Endothelial cell of umbilical vein (primary cell): ENCODE measurements around the gene VPS52. TPM values are rescaled to one million over a fixed set of nuclear protein-coding genes. Genes with fewer than 3 reads are reported as not detected.

Experiments
- BruUV-seq: library from RNA; stranded (reverse); fragments of 400-500 nt; replicated peaks from 2 replicates; lab custom pipeline; 2021; lab: Mats Ljungman, UMichigan
- CTCF ChIA-PET: fragments of 300-600, 350-600 bp; sonication (Branson Sonifier 250); formaldehyde crosslinking; loops from one replicate; lab custom pipeline; 2021; ENCODE audit warnings: antibody characterized with exemption, inconsistent platforms; lab: Charles Lee
- POLR2A ChIA-PET: fragments of 300-600, 350-600 bp; sonication (Branson Sonifier 250); formaldehyde crosslinking; loops from one replicate; lab custom pipeline; 2021; ENCODE audit warnings: antibody characterized with exemption, inconsistent platforms; lab: Charles Lee
- DNase-seq: peaks from one replicate; pipeline ENCODE4 v3.0.0-alpha.2; 2011; ENCODE audit warnings: low read depth, low spot score
- FAIRE-seq: peaks from 2 replicates; lab custom pipeline; 2011; peaks lifted over from hg19 to GRCh38; lab: Jason Lieb, UNC
- H2AFZ ChIP-seq: 2 replicates; pipeline ENCODE4 v1.6.0; 2012; ENCODE audit warnings: low read depth, low read length, control low read depth, inconsistent platforms
- H3K27ac ChIP-seq: 2 replicates; pipeline ENCODE4 v1.5.1; 2011; ENCODE audit warnings: low read depth, mild to moderate bottlenecking, control low read depth, low read length, moderate library complexity; ENCODE audit not compliant: insufficient read depth
- H3K27me3 ChIP-seq, 2 experiments: 2 replicates each; pipeline versions ENCODE4 v1.6.0 to v1.6.1; 2011; ENCODE audit warnings: low read length in 2 of 2, mixed read lengths in 1 of 2; ENCODE audit not compliant: control insufficient read depth in 2 of 2, insufficient read depth in 2 of 2
- H3K36me3 ChIP-seq, 2 experiments: 2 replicates in 1 of 2; 3 replicates in 1 of 2; pipeline ENCODE4 v1.5.1; 2011; ENCODE audit warnings: low read length in 2 of 2, mild to moderate bottlenecking in 1 of 2, moderate library complexity in 1 of 2; ENCODE audit not compliant: control insufficient read depth in 2 of 2, insufficient read depth in 2 of 2; ENCODE audit errors: extremely low read depth in 1 of 2
- H3K4me1 ChIP-seq: 3 replicates; pipeline ENCODE4 v1.5.1; 2011; ENCODE audit warnings: mild to moderate bottlenecking, low read length; ENCODE audit not compliant: control insufficient read depth, insufficient read depth; ENCODE audit errors: extremely low read depth
- H3K4me2 ChIP-seq: 2 replicates; pipeline ENCODE4 v1.6.1; 2011; ENCODE audit warnings: low read length, control low read depth, mixed read lengths; ENCODE audit not compliant: insufficient read depth
- H3K4me3 ChIP-seq, 3 experiments: fragments of 200-600 bp in 1 of 3; sonication (generic), shearing (Covaris generic) in 1 of 3; replicated peaks in 1 of 3; 2 replicates each; pipeline ENCODE4 v1.5.1; 2011 to 2016; ENCODE audit warnings: control low read depth in 3 of 3, low read length in 3 of 3, mild to moderate bottlenecking in 2 of 3, inconsistent platforms in 1 of 3, low read depth in 1 of 3, moderate library complexity in 1 of 3; ENCODE audit not compliant: insufficient read depth in 1 of 3
- H3K79me2 ChIP-seq: 2 replicates; pipeline ENCODE4 v1.6.0; 2012; ENCODE audit warnings: low read length, inconsistent platforms; ENCODE audit not compliant: control insufficient read depth, insufficient read depth
- H3K9ac ChIP-seq: replicated peaks from 2 replicates; pipeline ENCODE3; 2011; ENCODE audit warnings: low read length, control low read depth; ENCODE audit not compliant: insufficient read depth; ENCODE audit errors: extremely low read depth
- H3K9me1 ChIP-seq: replicated peaks from 3 replicates; pipeline ENCODE4 v1.6.0; 2011; ENCODE audit warnings: mild to moderate bottlenecking, low read length; ENCODE audit not compliant: control insufficient read depth, insufficient read depth; ENCODE audit errors: extremely low read depth
- H3K9me3 ChIP-seq: replicated peaks from 2 replicates; pipeline ENCODE4 v1.5.1; 2012; ENCODE audit warnings: low read length, inconsistent platforms; ENCODE audit not compliant: control insufficient read depth, insufficient read depth
- H4K20me1 ChIP-seq: replicated peaks from 2 replicates; pipeline ENCODE3; 2011; ENCODE audit warnings: mild to moderate bottlenecking, low read length; ENCODE audit not compliant: control insufficient read depth, insufficient read depth; ENCODE audit errors: extremely low read depth
- EZH2 ChIP-seq: IDR thresholded peaks from 2 replicates; pipeline ENCODE4 v1.6.1; 2012; ENCODE audit warnings: borderline replicate concordance, low read depth, mild to moderate bottlenecking, moderate library complexity, low read length, inconsistent platforms; ENCODE audit not compliant: severe bottlenecking
- FOS ChIP-seq: IDR thresholded peaks from 2 replicates; pipeline ENCODE4 v1.6.1; 2011; ENCODE audit warnings: mild to moderate bottlenecking, low read length, moderate library complexity, borderline replicate concordance; ENCODE audit not compliant: insufficient read depth
- GATA2 ChIP-seq: IDR thresholded peaks from 2 replicates; pipeline ENCODE4 v1.7.0; 2011; ENCODE audit warnings: low read depth, mild to moderate bottlenecking, moderate library complexity, mixed read lengths, low read length; ENCODE audit not compliant: insufficient read length, insufficient read depth
- JUN ChIP-seq: IDR thresholded peaks from 2 replicates; pipeline ENCODE4 v1.6.1; 2011; ENCODE audit warnings: borderline replicate concordance, low read depth; ENCODE audit not compliant: insufficient read length, insufficient read depth
- MAX ChIP-seq: IDR thresholded peaks from 2 replicates; pipeline ENCODE4 v1.6.1; 2011; ENCODE audit not compliant: insufficient read depth, insufficient read length
- MYC ChIP-seq: IDR thresholded peaks from one replicate; pipeline ENCODE4 v1.6.1; 2011; ENCODE audit warnings: mild to moderate bottlenecking, low read depth, low read length
- POLR2A ChIP-seq: IDR thresholded peaks from 2 replicates; pipeline ENCODE4 v1.6.1; 2012; ENCODE audit warnings: low read depth, mild to moderate bottlenecking, control low read depth, low read length
- POLR2AphosphoS5 ChIP-seq: IDR thresholded peaks from 2 replicates; pipeline ENCODE4 v1.6.1; 2012; ENCODE audit warnings: low read depth, mild to moderate bottlenecking, control low read depth, low read length, moderate library complexity; ENCODE audit not compliant: insufficient read depth
- dilution Hi-C: fragments of 300-500 bp; cut with MboI; formaldehyde crosslinking; loops from one replicate; pipeline ENCODE4 v1.15.0; 2019; ENCODE audit warnings: low sequenced_read_pairs; ENCODE audit not compliant: extremely low pct_ligation_motif_present
- intact Hi-C: fragments of 100-400 bp; cut with micrococcal nuclease; formaldehyde crosslinking; loops from one replicate; pipeline ENCODE4 v1.10.0; 2022
- polyA plus RNA-seq, 4 experiments: library from polyadenylated mRNA; depleted of rRNA in 3 of 4; stranded (reverse) in 3 of 4; unstranded in 1 of 4; fragments of >200 nt; gene quantifications; 2 replicates each; pipeline versions ENCODE4 v1.2.1 to v1.2.3, GENCODE V29; 2011 to 2012; ENCODE audit warnings: missing spikeins in 1 of 4
- total RNA-seq: library from RNA; stranded (reverse); gene quantifications from 2 replicates; pipeline ENCODE4 v1.2.3, GENCODE V29; 2021
- TF ChIP-seq, protein P1 (sequence below), 2 donors: IDR thresholded peaks; 1 replicate in 1 of 2; 2 replicates in 1 of 2; pipeline ENCODE4 v1.5.1; 2011; ENCODE audit warnings: low read length in 2 of 2, mild to moderate bottlenecking in 2 of 2, moderate library complexity in 2 of 2, control low read depth in 1 of 2, inconsistent platforms in 1 of 2, low read depth in 1 of 2; ENCODE audit not compliant: insufficient read depth in 1 of 2; ENCODE audit errors: extremely low read depth in 1 of 2

Gene VPS52
- total and polyA plus RNA-seq, 2 donors (not counting 3 experiments of a cell fraction or from before 2014, with no cell fraction given), result 49.2 to 112 TPM

GRCh38 chr6:33288141-33288920, 16.7 kb upstream of the VPS52 start:
- peak overlapping the region; percentile 65 for H3K9ac ChIP-seq
- FAIRE-seq, result no peak
- BruUV-seq, result TSS peak; percentile 60

More at GRCh38 chr6:33288141-33288920, 16.7 kb upstream of the VPS52 start:
- Histone ChIP-seq H4K20me1 (no peaks in the 10 kb centered on the region), H3K4me3 (peak overlapping the region; percentile 59 to 96 (median 88)), H3K27me3 (no peaks in the 10 kb centered on the region), H3K4me1 (peaks cover 13% of the 10 kb centered on the region), H3K36me3 (peaks cover 12 to 30% of the 10 kb centered on the region in 2 experiments), H3K9me1 (no peaks in the 10 kb centered on the region), H2AFZ (peak overlapping the region; percentile 48), H3K9me3 (no peaks in the 10 kb centered on the region), H3K79me2 (peaks cover 27% of the 10 kb centered on the region), H3K4me2 (peak overlapping the region; percentile 79), H3K27ac (peak overlapping the region; percentile 16)
- ChIA-PET CTCF (interaction anchor here (0.9 to 2.1 kb wide), 7 partner anchors 9 to 30 kb away, joined by 3 to 17 read pairs (median 6); partner anchors contain the start of genes B3GALT4, RGL2 and ZBTB22), POLR2A (interaction anchor here (1.6 to 1.7 kb wide), 2 partner anchors 17 to 35 kb away, joined by 5 to 6 read pairs; partner anchors contain the start of genes RPS18 and VPS52)
- no peak for TF ChIP-seq MYC
- no peak for TF ChIP-seq POLR2A
- no peak for TF ChIP-seq EZH2
- no peak for TF ChIP-seq GATA2
- TF ChIP-seq FOS, result no peak
- no peak for TF ChIP-seq JUN
- no peak for TF ChIP-seq POLR2AphosphoS5
- TF ChIP-seq, protein P1, sequence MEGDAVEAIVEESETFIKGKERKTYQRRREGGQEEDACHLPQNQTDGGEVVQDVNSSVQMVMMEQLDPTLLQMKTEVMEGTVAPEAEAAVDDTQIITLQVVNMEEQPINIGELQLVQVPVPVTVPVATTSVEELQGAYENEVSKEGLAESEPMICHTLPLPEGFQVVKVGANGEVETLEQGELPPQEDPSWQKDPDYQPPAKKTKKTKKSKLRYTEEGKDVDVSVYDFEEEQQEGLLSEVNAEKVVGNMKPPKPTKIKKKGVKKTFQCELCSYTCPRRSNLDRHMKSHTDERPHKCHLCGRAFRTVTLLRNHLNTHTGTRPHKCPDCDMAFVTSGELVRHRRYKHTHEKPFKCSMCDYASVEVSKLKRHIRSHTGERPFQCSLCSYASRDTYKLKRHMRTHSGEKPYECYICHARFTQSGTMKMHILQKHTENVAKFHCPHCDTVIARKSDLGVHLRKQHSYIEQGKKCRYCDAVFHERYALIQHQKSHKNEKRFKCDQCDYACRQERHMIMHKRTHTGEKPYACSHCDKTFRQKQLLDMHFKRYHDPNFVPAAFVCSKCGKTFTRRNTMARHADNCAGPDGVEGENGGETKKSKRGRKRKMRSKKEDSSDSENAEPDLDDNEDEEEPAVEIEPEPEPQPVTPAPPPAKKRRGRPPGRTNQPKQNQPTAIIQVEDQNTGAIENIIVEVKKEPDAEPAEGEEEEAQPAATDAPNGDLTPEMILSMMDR (IDR thresholded peaks at IDR 0.05; ENCODE audit: extremely low read depth in 1 of 2, insufficient read depth in 1 of 2, low read depth in 1 of 2, low read length in 2 of 2), result no peak
- no peak for TF ChIP-seq MAX
- no peak for DNase-seq
- dilution Hi-C loops, result no loop called here
- intact Hi-C loops, result no loop called here
